PC-3 (cell line): Measurements from ENCODE around the gene C16orf95. TPM values are rescaled to one million over a fixed set of nuclear protein-coding genes. Genes with fewer than 3 reads are reported as not detected.
A peak's percentile ranks its signal among the peaks of the same experiment; 100 is the strongest.

Experiments used
- ATAC-seq: fragments of 200-7000 bp; cut with Tn5 transposase; 2 replicates; pipeline ENCODE4 v1.9.1; 2020; ENCODE audit warnings: mild to moderate bottlenecking, moderate library complexity
- BruUV-seq: library from RNA; stranded (reverse); fragments of 400-500 nt; replicated peaks from 2 replicates; lab custom pipeline; 2021; lab: Mats Ljungman, UMichigan
- CTCF ChIA-PET: fragments of 300-600 bp; sonication (Branson Sonifier 250); formaldehyde crosslinking; loops from one replicate; lab custom pipeline; 2022; ENCODE audit warnings: antibody characterized with exemption; lab: Charles Lee
- POLR2A ChIA-PET: fragments of 300-600 bp; sonication (Branson Sonifier 250); formaldehyde crosslinking; loops from one replicate; lab custom pipeline; 2022; ENCODE audit warnings: antibody characterized with exemption; ENCODE audit not compliant: unreplicated experiment; lab: Charles Lee
- DNase-seq: peaks from one replicate; pipeline ENCODE4 v3.0.0-alpha.2; 2015
- H2AFZ ChIP-seq: fragments of 300-600 bp; sonication (generic); 2 replicates; pipeline ENCODE4 v1.6.0; 2016; ENCODE audit warnings: antibody characterized with exemption, low read length
- H3F3A ChIP-seq: fragments of 300-600 bp; sonication (generic); one replicate; pipeline ENCODE4 v1.6.0; 2017; ENCODE audit warnings: antibody characterized with exemption, low read length, control low read depth, mild to moderate bottlenecking; ENCODE audit not compliant: unreplicated experiment
- H3K27ac ChIP-seq: fragments of 300-600 bp; sonication (generic); 2 replicates; pipeline ENCODE4 v1.5.1; 2016; ENCODE audit warnings: mild to moderate bottlenecking, low read length
- H3K27me3 ChIP-seq: fragments of 300-600 bp; sonication (generic); 2 replicates; pipeline ENCODE4 v1.6.1; 2016; ENCODE audit warnings: low read length, mixed read lengths
- H3K36me3 ChIP-seq: fragments of 300-600 bp; sonication (generic); 2 replicates; pipeline ENCODE4 v1.6.1; 2016; ENCODE audit warnings: low read depth, mixed run types, low read length, mixed read lengths
- H3K4me1 ChIP-seq: fragments of 300-600 bp; sonication (generic); 2 replicates; pipeline ENCODE4 v1.5.1; 2016; ENCODE audit warnings: low read length; ENCODE audit not compliant: insufficient read depth
- H3K4me2 ChIP-seq: fragments of 300-600 bp; sonication (generic); 2 replicates; pipeline ENCODE4 v1.6.0; 2016; ENCODE audit warnings: low read length
- H3K4me3 ChIP-seq: fragments of 300-600 bp; sonication (generic); 2 replicates; pipeline ENCODE4 v1.5.1; 2016; ENCODE audit warnings: mild to moderate bottlenecking, low read length, mixed read lengths
- H3K79me2 ChIP-seq: fragments of 300-600 bp; sonication (generic); 2 replicates; pipeline ENCODE4 v1.6.1; 2017; ENCODE audit warnings: low read length, mixed read lengths
- H3K9ac ChIP-seq: fragments of 300-600 bp; sonication (generic); 2 replicates; pipeline ENCODE4 v1.6.0; 2016; ENCODE audit warnings: mild to moderate bottlenecking, low read length
- H3K9me2 ChIP-seq: fragments of 300-600 bp; sonication (generic); replicated peaks from 2 replicates; pipeline ENCODE4 v1.6.1; 2016; ENCODE audit warnings: mixed run types, low read length, mixed read lengths
- H3K9me3 ChIP-seq: fragments of 300-600 bp; sonication (generic); 2 replicates; pipeline ENCODE4 v1.6.1; 2016; ENCODE audit warnings: low read length, mixed read lengths
- H4K20me1 ChIP-seq: fragments of 300-600 bp; sonication (generic); 2 replicates; pipeline ENCODE4 v1.6.1; 2016; ENCODE audit warnings: low read length, mixed read lengths
- CTCF ChIP-seq: fragments of 300-600 bp; sonication (generic); conservative IDR thresholded peaks from 2 replicates; pipeline ENCODE4 v1.5.1; 2017; ENCODE audit warnings: antibody characterized with exemption, low read depth, mild to moderate bottlenecking, low read length
- EZH2 ChIP-seq: fragments of 300-600 bp; sonication (generic); IDR thresholded peaks from one replicate; pipeline ENCODE4 v1.6.1; 2017; ENCODE audit warnings: antibody characterized with exemption, mild to moderate bottlenecking, low read length; ENCODE audit not compliant: unreplicated experiment
- EZH2phosphoT487 ChIP-seq: fragments of 300-600 bp; sonication (generic); IDR thresholded peaks from 2 replicates; pipeline ENCODE4 v1.6.1; 2018; ENCODE audit warnings: mild to moderate bottlenecking, antibody characterized with exemption, low read length, borderline replicate concordance
- intact Hi-C: fragments of 100-400 bp; cut with micrococcal nuclease; formaldehyde crosslinking; loops from 2 replicates; pipeline ENCODE4 v1.9.0; 2023
- total RNA-seq: library from RNA; depleted of rRNA; stranded (reverse); fragments of >200 nt; gene quantifications from 2 replicates; pipeline ENCODE4 v1.2.3, GENCODE V29; 2014

The C16orf95 gene
- total RNA-seq, 1 experiment from 2014 or later, result 2.4 TPM

GRCh38 chr16:87332150-87332549, 15.0 kb upstream of the C16orf95 start:
- CTCF ChIA-PET, result no interaction called here
- Histone ChIP-seq H3K36me3 (no peaks in the 10 kb centered on the region), H4K20me1 (no peaks in the 10 kb centered on the region), H3K4me2 (no peak overlapping the region), H3K9ac (no peak overlapping the region), H3K4me3 (no peak overlapping the region), H3K9me3 (no peaks in the 10 kb centered on the region), H3K27me3 (no peaks in the 10 kb centered on the region), H3K4me1 (no peaks in the 10 kb centered on the region), H3K9me2 (no peaks in the 10 kb centered on the region), H3K79me2 (no peaks in the 10 kb centered on the region), H3F3A (no peaks in the 10 kb centered on the region), H2AFZ (no peak overlapping the region), H3K27ac (no peak overlapping the region)
- intact Hi-C loops, result no loop called here
- BruUV-seq, result no TSS peak
- ATAC-seq (no peak), DNase-seq (peak; percentile 12)
- POLR2A ChIA-PET, result no interaction called here
- TF ChIP-seq CTCF, result no peak
- TF ChIP-seq EZH2, result no peak
- no peak for TF ChIP-seq EZH2phosphoT487

- intact Hi-C loops, result no loop called here
- Histone ChIP-seq H4K20me1 (no peaks in the 10 kb centered on the region), H3K36me3 (no peaks in the 10 kb centered on the region), H3K4me2 (no peak overlapping the region), H3K9me3 (no peaks in the 10 kb centered on the region), H3K4me3 (no peak overlapping the region), H3K9me2 (no peaks in the 10 kb centered on the region), H3K79me2 (no peaks in the 10 kb centered on the region), H3K27me3 (no peaks in the 10 kb centered on the region), H3K27ac (no peak overlapping the region), H3K9ac (no peak overlapping the region), H2AFZ (no peak overlapping the region), H3F3A (no peaks in the 10 kb centered on the region), H3K4me1 (no peaks in the 10 kb centered on the region)
- DNase-seq (no peak), ATAC-seq (no peak)
- TF ChIP-seq EZH2 (no peak), EZH2phosphoT487 (no peak), CTCF (no peak)
- ChIA-PET POLR2A (no interaction called here), CTCF (no interaction called here)
- no TSS peak for BruUV-seq
Measured at GRCh38 chr16:87331241-87331801, 14.1 kb upstream of the C16orf95 start.

- H3K27me3 ChIP-seq, result no peaks in the 10 kb centered on the region
- no peak overlapping the region for H3K27ac ChIP-seq
- H3K9me2 ChIP-seq, result no peaks in the 10 kb centered on the region
- ChIA-PET CTCF (no interaction called here), POLR2A (no interaction called here)
- no peaks in the 10 kb centered on the region for H3K4me1 ChIP-seq
- H3K4me2 ChIP-seq, result no peak overlapping the region
- DNase-seq (no peak), ATAC-seq (no peak)
- no peaks in the 10 kb centered on the region for H3F3A ChIP-seq
- BruUV-seq, result no TSS peak
- H3K9ac ChIP-seq, result no peak overlapping the region
- H4K20me1 ChIP-seq, result no peaks in the 10 kb centered on the region
- H3K4me3 ChIP-seq, result no peak overlapping the region
- H3K36me3 ChIP-seq, result no peaks in the 10 kb centered on the region
- no peaks in the 10 kb centered on the region for H3K9me3 ChIP-seq
- no peaks in the 10 kb centered on the region for H3K79me2 ChIP-seq
- TF ChIP-seq EZH2phosphoT487 (no peak), EZH2 (no peak), CTCF (no peak)
- H2AFZ ChIP-seq, result no peak overlapping the region
- intact Hi-C loops, result no loop called here
Measured at GRCh38 chr16:87330646-87331045, 13.5 kb upstream of the C16orf95 start.
